RWPE1 (cell line): ENCODE results near the gene HOOK2.
A peak's percentile ranks its signal among the peaks of the same experiment; 100 is the strongest.

ENCODE experiments used
- CTCF ChIA-PET: fragments of 350-600 bp; sonication (Branson Sonifier 250); formaldehyde crosslinking; extraction: SDS; loops from one replicate; lab custom pipeline; 2021; lab: Yijun Ruan, JAX
- POLR2A ChIA-PET: fragments of 400-600 bp; formaldehyde crosslinking; extraction: SDS; loops from one replicate; lab custom pipeline; 2020; ENCODE audit warnings: antibody characterized with exemption; ENCODE audit not compliant: low non-redundant PET; lab: Yijun Ruan, JAX
- DNase-seq: peaks from one replicate; pipeline ENCODE4 v3.0.0; 2012; ENCODE audit warnings: low spot score
- H3K27ac ChIP-seq: fragments of 450-650 bp; 2 replicates; pipeline ENCODE4 v1.5.1; 2017
- TF ChIP-seq, protein P1 (sequence below): fragments of 450-650 bp; conservative IDR thresholded peaks from 2 replicates; pipeline ENCODE4 v1.5.1; 2017; ENCODE audit warnings: low read depth, mild to moderate bottlenecking

The HOOK2 gene

DNA sequence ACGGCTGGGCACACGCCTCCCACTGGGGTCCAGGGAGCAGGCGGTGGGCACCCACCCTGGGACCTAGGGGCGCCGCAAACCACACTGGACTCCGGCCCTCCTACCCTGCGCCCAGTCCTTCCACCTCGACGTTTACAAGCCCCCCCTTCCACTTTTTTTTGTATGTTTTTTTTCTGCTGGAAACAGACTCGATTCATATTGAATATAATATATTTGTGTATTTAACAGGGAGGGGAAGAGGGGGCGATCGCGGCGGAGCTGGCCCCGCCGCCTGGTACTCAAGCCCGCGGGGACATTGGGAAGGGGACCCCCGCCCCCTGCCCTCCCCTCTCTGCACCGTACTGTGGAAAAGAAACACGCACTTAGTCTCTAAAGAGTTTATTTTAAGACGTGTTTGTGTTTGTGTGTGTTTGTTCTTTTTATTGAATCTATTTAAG lies 17.5 kb upstream of the HOOK2 start:
- ChIA-PET POLR2A (interaction anchor here (0.9 to 7.3 kb wide), 4 partner anchors 10 to 26 kb away, joined by 3 to 120 read pairs (median 11); partner anchors contain the start of gene HOOK2), CTCF (interaction anchor here (0.6 to 3.6 kb wide), 5 partner anchors 10 to 129 kb away, joined by 3 to 40 read pairs (median 3); partner anchors contain the start of gene HOOK2)
- DNase-seq = no peak
- peak overlapping the region; percentile 100 for H3K27ac ChIP-seq
- TF ChIP-seq, protein P1, sequence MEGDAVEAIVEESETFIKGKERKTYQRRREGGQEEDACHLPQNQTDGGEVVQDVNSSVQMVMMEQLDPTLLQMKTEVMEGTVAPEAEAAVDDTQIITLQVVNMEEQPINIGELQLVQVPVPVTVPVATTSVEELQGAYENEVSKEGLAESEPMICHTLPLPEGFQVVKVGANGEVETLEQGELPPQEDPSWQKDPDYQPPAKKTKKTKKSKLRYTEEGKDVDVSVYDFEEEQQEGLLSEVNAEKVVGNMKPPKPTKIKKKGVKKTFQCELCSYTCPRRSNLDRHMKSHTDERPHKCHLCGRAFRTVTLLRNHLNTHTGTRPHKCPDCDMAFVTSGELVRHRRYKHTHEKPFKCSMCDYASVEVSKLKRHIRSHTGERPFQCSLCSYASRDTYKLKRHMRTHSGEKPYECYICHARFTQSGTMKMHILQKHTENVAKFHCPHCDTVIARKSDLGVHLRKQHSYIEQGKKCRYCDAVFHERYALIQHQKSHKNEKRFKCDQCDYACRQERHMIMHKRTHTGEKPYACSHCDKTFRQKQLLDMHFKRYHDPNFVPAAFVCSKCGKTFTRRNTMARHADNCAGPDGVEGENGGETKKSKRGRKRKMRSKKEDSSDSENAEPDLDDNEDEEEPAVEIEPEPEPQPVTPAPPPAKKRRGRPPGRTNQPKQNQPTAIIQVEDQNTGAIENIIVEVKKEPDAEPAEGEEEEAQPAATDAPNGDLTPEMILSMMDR = no peak

DNA sequence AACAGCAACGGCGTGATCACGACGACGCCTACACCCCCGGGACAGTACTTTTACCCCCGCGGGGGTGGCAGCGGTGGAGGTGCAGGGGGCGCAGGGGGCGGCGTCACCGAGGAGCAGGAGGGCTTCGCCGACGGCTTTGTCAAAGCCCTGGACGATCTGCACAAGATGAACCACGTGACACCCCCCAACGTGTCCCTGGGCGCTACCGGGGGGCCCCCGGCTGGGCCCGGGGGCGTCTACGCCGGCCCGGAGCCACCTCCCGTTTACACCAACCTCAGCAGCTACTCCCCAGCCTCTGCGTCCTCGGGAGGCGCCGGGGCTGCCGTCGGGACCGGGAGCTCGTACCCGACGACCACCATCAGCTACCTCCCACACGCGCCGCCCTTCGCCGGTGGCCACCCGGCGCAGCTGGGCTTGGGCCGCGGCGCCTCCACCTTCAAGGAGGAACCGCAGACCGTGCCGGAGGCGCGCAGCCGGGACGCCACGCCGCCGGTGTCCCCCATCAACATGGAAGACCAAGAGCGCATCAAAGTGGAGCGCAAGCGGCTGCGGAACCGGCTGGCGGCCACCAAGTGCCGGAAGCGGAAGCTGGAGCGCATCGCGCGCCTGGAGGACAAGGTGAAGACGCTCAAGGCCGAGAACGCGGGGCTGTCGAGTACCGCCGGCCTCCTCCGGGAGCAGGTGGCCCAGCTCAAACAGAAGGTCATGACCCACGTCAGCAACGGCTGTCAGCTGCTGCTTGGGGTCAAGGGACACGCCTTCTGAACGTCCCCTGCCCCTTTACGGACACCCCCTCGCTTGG lies 16.9 kb upstream of the HOOK2 start:
- peak overlapping the region; percentile 100 for H3K27ac ChIP-seq
- TF ChIP-seq, protein P1 = no peak
- POLR2A ChIA-PET = interaction anchor here (0.6 to 7.3 kb wide), 6 partner anchors 9 to 124 kb away, joined by 3 to 120 read pairs (median 11); partner anchors contain the start of gene HOOK2
- CTCF ChIA-PET = interaction anchor here (0.6 to 3.6 kb wide), 4 partner anchors 9 to 58 kb away, joined by 3 to 40 read pairs (median 7); partner anchors contain the start of gene TRIR
- DNase-seq = no peak

DNA sequence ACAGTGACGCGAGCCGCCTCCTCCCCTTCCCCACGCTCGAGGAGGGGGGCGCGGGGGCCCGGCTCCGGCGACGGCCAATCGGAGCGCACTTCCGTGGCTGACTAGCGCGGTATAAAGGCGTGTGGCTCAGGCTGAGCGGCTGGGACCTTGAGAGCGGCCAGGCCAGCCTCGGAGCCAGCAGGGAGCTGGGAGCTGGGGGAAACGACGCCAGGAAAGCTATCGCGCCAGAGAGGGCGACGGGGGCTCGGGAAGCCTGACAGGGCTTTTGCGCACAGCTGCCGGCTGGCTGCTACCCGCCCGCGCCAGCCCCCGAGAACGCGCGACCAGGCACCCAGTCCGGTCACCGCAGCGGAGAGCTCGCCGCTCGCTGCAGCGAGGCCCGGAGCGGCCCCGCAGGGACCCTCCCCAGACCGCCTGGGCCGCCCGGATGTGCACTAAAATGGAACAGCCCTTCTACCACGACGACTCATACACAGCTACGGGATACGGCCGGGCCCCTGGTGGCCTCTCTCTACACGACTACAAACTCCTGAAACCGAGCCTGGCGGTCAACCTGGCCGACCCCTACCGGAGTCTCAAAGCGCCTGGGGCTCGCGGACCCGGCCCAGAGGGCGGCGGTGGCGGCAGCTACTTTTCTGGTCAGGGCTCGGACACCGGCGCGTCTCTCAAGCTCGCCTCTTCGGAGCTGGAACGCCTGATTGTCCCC lies 16.1 kb upstream of the HOOK2 start, which contains the start of gene JUNB:
Gene JUNB, plus strand, starts transcription at position 142 of the 706 bp plus-strand sequence. Its CDS starts 286 bp downstream, at position 428.
- ChIA-PET CTCF (interaction anchor here (0.5 to 3.6 kb wide), 6 partner anchors 9 to 937 kb away, joined by 3 to 40 read pairs (median 6); no protein-coding TSS in a partner anchor), POLR2A (interaction anchor here (0.6 to 7.3 kb wide), 5 partner anchors 9 to 123 kb away, joined by 3 to 120 read pairs (median 7); partner anchors contain the start of gene HOOK2)
- DNase-seq = peak; percentile 89
- TF ChIP-seq, protein P1 = no peak
- peak within 1 kb of the TSS; percentile 100 for H3K27ac ChIP-seq

DNA sequence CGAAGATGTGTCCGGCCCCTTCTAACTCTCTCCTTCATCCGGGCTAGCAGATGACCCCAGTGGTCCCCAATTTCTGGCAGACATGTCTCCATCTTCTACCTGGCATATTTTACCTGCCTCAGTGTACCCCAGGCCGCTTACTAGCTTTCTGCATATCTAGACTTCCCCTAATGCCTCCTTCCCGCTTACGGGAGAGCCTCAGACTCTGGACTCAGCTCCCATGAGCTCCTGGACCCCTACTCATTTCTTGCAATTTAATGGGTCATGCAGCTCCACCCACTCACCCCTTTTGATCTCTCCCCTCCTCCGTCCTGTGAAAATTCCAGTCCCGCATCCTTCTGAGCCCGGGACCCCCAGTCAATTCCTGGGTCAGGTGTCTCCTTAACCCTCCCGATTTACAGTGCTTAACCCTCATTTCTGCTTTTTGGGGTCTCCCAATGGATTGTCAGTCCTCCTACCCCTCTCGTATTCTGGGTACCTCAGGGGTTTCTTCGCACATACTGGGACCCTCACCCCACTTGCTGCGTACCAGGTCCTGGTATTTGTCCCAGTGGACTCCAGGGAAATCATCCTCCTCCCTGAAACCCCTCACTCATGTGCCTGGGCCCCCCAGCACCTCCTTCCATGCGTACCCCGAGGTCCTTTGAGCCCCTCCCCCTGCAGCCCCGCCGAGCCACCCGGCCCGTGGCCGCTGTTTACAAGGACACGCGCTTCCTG lies 15.4 kb upstream of the HOOK2 start:
- ChIA-PET POLR2A (interaction anchor here (1.8 to 7.3 kb wide), 3 partner anchors 8 to 16 kb away, joined by 7 to 120 read pairs (median 16); partner anchors contain the start of gene HOOK2), CTCF (interaction anchor here (0.5 to 3.6 kb wide), 4 partner anchors 14 to 936 kb away, joined by 3 to 40 read pairs (median 5); no protein-coding TSS in a partner anchor)
- TF ChIP-seq, protein P1 = no peak
- peak overlapping the region; percentile 100 for H3K27ac ChIP-seq
- DNase-seq = no peak

DNA sequence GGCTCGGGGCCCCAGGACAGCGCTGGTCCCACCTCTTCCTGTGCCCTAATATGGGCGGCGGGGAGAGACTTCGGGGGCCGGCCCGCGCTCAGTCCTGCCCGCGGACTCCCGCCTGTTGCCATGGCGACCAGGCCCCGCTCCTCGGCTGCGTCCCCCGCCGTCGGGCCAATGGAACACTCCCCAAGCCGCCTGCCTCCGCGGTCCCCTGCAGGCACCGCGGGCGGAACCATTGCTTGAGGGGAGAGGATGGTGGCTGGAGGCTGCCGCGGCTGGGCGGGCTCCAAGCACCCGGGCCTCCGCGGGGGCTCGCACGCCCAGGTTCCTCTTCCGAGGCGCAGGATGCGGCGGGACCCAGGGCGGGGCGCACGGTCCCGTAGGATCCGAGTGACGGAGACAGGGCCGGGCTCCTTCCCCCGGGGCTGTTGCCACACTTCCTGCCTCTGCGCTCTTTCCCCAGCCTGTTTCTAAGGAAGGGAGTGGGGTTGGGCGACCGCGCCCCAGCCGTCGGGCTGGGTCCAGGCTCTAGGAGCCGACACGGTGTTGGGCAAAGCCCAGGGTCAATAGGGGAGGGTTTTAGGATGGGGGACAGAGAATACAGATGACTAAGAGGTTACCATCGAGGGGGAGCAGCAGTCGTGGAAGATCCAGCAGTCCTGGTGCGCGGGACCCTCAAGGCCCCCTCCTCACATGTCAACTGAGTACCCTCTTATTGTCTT lies 14.7 kb upstream of the HOOK2 start:
- POLR2A ChIA-PET = interaction anchor here (1.8 to 7.3 kb wide), 2 partner anchors 7 to 13 kb away, joined by 16 to 120 read pairs; partner anchors contain the start of gene HOOK2
- DNase-seq = peak; percentile 93
- CTCF ChIA-PET = interaction anchor here (0.7 to 3.6 kb wide), 3 partner anchors 12 to 16 kb away, joined by 3 to 40 read pairs (median 11); no protein-coding TSS in a partner anchor
- TF ChIP-seq, protein P1 = no peak
- peak overlapping the region; percentile 100 for H3K27ac ChIP-seq
